SW480 (cell line): ENCODE data around the gene GNAI2.
"Not testable (repeated sequence)": the region's sequence is repeated elsewhere in the genome, so short reads cannot be mapped to it uniquely, and the experiment has no call there.

ENCODE experiments used
- DNase-seq: peaks from one replicate; pipeline ENCODE4 v3.0.0-alpha.2; 2016; ENCODE audit warnings: low spot score

The GNAI2 gene

GRCh38 chr3:50278123-50278879 lies 42.3 kb downstream of the GNAI2 start:
- DNase-seq = no peak

DNA sequence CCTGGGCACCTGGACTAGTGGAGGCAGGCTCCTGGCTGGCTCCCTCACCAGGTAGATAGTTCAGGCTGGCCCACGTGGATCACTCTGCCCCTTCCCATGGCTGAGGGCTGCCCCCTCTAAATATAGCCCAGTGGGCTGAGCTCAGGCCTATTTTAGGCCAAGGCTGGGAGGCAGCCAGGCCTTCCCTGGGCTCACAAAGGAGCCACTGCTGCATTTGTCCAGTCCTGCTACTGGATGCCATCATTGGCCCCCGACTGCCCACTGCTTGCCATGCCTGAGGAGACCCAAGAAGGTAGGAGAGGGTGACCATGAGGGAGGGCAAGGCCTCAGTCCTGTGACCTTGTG lies 42.8 kb downstream of the GNAI2 start, which contains the start of gene LSMEM2:
LSMEM2 (plus strand) TSS at position 208 of the 345 bp plus-strand sequence; CDS start at position 235, 27 bp downstream.
- no peak for DNase-seq

GRCh38 chr3:50279255-50280016 lies 43.4 kb downstream of the GNAI2 start:
- DNase-seq = no peak

DNA sequence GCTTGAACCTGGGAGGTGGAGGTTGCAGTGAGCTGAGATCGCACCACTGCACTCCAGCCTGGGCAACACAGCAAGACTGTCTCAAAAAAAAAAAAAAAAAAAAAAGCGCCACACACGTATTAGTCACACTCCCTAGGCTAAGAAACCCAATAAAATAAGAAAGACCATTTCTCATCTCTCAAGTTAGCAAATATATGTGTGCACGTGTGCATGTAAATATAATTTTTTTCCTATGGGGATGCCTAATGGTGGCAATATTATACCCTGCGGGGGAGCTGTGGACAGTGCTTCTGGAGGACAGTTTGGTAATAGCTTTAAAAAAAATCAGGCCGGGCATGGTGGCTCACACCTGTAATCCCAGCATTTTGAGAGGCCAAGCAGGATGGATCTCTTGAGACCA lies 48.1 kb downstream of the GNAI2 start:
- not testable (repeated sequence) for DNase-seq

GRCh38 chr3:50286322-50287227 lies 50.6 kb downstream of the GNAI2 start:
- DNase-seq = no peak

GRCh38 chr3:50287262-50287661 lies 51.3 kb downstream of the GNAI2 start:
- DNase-seq = no peak

GRCh38 chr3:50288387-50289007 lies 52.5 kb downstream of the GNAI2 start:
- DNase-seq = no peak

DNA sequence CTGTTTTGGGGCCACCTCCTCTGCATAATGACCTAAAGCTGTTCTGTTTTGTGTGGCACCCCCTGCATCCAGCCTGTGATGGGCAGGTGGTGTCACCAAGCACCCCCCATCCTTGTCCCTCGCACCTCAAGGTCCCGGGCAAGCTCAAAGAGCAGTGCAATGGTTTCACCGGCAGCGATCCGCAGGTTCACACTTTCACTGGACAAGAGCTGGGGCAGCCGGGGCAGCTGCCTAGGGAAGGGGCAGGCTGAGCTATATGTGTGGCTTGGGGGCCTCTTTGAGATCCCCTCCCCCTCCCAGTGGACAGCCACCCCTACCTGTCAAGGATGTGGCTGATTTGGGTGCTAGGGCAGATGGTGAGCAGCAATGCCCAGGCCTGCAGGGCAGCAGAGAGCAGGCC lies 53.1 kb downstream of the GNAI2 start:
- DNase-seq = no peak

- DNase-seq = no peak
These were observed 54.2 kb downstream of the GNAI2 start for GRCh38 chr3:50290161-50290641.

DNA sequence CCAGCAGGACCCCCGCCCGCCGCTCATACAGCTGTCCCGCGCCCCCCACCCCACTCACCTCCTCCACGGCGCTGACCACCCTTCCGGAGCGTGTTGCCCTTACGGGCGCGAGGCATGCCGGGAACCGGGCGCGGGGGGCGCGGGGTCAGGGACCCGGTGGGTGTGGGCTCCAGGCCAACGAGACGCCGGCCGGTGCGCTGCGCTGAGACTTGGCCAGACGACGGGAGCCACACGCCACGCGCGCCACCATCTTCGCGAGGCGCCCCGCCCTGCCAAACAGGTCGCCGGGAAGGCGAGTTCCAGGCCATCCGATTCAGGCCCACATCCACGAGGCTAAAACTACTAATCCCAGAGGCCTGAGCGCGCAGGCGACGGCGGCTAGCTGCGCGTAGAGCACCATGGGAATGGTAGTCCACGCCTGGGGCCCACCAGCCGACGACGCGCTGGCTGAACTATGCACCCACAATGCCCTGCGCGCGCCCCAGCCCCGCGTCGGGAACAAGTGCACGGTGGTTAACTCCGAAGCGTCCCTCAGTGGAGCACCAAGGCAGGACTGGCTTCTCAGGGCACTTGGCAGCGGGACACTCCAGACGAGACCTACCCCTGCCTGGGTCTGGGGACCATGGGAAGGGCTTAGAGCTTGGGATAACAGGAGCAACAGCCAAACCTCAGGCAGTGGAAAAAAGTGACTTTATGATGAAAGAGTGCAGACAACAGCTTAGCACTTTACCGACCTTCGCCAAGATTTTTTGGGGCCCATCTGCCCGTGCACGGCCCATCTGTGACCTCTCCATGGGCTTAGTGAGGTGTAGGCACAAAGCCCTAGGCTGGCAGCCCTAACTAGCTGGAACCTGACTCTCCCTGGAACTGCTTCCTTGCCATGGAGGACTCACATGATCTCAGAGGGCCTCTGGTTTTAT lies 56.4 kb downstream of the GNAI2 start, which contains the start of gene IFRD2:
IFRD2 (minus strand) TSS at position 271 of the 920 bp plus-strand sequence; CDS start at position 116, 155 bp downstream.
- DNase-seq = peak; percentile 98

GRCh38 chr3:50293079-50293801 lies 57.2 kb downstream of the GNAI2 start:
- DNase-seq = no peak

GRCh38 chr3:50294089-50294488 lies 58.1 kb downstream of the GNAI2 start:
- no peak for DNase-seq

GRCh38 chr3:50294492-50295403 lies 58.7 kb downstream of the GNAI2 start:
- DNase-seq = no peak

- DNase-seq = no peak
These were observed 59.8 kb downstream of the GNAI2 start for GRCh38 chr3:50295553-50296431.

GRCh38 chr3:50296721-50297383 lies 60.8 kb downstream of the GNAI2 start:
- no peak for DNase-seq

- DNase-seq = no peak
These were observed 61.4 kb downstream of the GNAI2 start for GRCh38 chr3:50297384-50297775.
